H1 (cell line): ENCODE results near the gene CYGB. TPM values are rescaled to one million over a fixed set of nuclear protein-coding genes. Genes with fewer than 3 reads are reported as not detected.
A peak's percentile ranks its signal among the peaks of the same experiment; 100 is the strongest.

Source experiments
- CTCF ChIA-PET: fragments of 300-600 bp; sonication (Branson Sonifier 250); formaldehyde crosslinking; loops from one replicate; lab custom pipeline; 2021; ENCODE audit not compliant: partially characterized antibody; lab: Charles Lee
- POLR2A ChIA-PET: fragments of 300-600 bp; sonication (Branson Sonifier 250); formaldehyde crosslinking; loops from one replicate; lab custom pipeline; 2021; ENCODE audit warnings: inconsistent platforms; ENCODE audit not compliant: partially characterized antibody; lab: Charles Lee
- DNase-seq, 2 experiments: peaks; one replicate each; pipeline versions ENCODE4 v3.0.0 to v3.0.0-alpha.2; 2010 to 2022; ENCODE audit warnings: low spot score in 2 of 2, low read depth in 1 of 2, mixed read lengths in 1 of 2
- FAIRE-seq: peaks from 2 replicates; lab custom pipeline; 2011; peaks lifted over from hg19 to GRCh38; lab: Jason Lieb, UNC
- H2AFZ ChIP-seq: 2 replicates; pipeline ENCODE4 v1.8.1; 2012; ENCODE audit warnings: low read length, inconsistent platforms
- H2AK5ac ChIP-seq: 2 replicates; pipeline ENCODE4 v1.6.1; 2013; ENCODE audit warnings: low read depth, low read length
- H2BK120ac ChIP-seq: replicated peaks from 2 replicates; pipeline ENCODE3; 2013; ENCODE audit warnings: low read depth, low read length, inconsistent platforms
- H2BK12ac ChIP-seq: 2 replicates; pipeline ENCODE4 v1.6.1; 2013; ENCODE audit warnings: low read depth, low read length
- H2BK15ac ChIP-seq: 2 replicates; pipeline ENCODE4 v1.6.1; 2013; ENCODE audit warnings: low read length
- H2BK20ac ChIP-seq: 2 replicates; pipeline ENCODE4 v1.6.1; 2013; ENCODE audit warnings: low read length
- H2BK5ac ChIP-seq: 2 replicates; pipeline ENCODE4 v1.6.1; 2013; ENCODE audit warnings: low read depth, low read length
- H3K14ac ChIP-seq: 2 replicates; pipeline ENCODE4 v1.6.1; 2013; ENCODE audit warnings: inconsistent platforms; ENCODE audit not compliant: insufficient read length
- H3K18ac ChIP-seq: 2 replicates; pipeline ENCODE4 v1.6.1; 2013; ENCODE audit warnings: low read length; ENCODE audit errors: extremely low read depth
- H3K23ac ChIP-seq: 2 replicates; pipeline ENCODE4 v1.6.1; 2013; ENCODE audit warnings: inconsistent platforms; ENCODE audit not compliant: insufficient read length
- H3K23me2 ChIP-seq: 2 replicates; pipeline ENCODE4 v1.6.1; 2013; ENCODE audit warnings: low read depth, low read length
- H3K27ac ChIP-seq: 2 replicates; pipeline ENCODE4 v1.6.1; 2011; ENCODE audit warnings: low read depth, low read length, inconsistent platforms
- H3K27me3 ChIP-seq, 4 experiments: replicated peaks in 1 of 4; 1 replicate in 1 of 4; 2 replicates in 3 of 4; pipeline versions ENCODE4 v1.6.1 to v1.8.1; 2011 to 2013; ENCODE audit warnings: low read length in 3 of 4, mild to moderate bottlenecking in 3 of 4, inconsistent platforms in 2 of 4, mixed read lengths in 2 of 4, moderate library complexity in 1 of 4; ENCODE audit not compliant: control insufficient read depth in 3 of 4, insufficient read depth in 3 of 4; ENCODE audit errors: extremely low read depth in 1 of 4
- H3K36me3 ChIP-seq, 4 experiments: 2 replicates each; pipeline versions ENCODE4 v1.6.1 to v1.8.1; 2011 to 2013; ENCODE audit warnings: mild to moderate bottlenecking in 4 of 4, low read length in 3 of 4, moderate library complexity in 2 of 4, control low read depth in 1 of 4, inconsistent platforms in 1 of 4; ENCODE audit not compliant: insufficient read depth in 4 of 4, control insufficient read depth in 2 of 4
- H3K4ac ChIP-seq: replicated peaks from 2 replicates; pipeline ENCODE3; 2013; ENCODE audit warnings: low read length, low read depth, mixed read lengths, inconsistent platforms; ENCODE audit not compliant: insufficient read length
- H3K4me1 ChIP-seq, 4 experiments: replicated peaks in 1 of 4; 1 replicate in 1 of 4; 2 replicates in 3 of 4; pipeline versions ENCODE4 v1.6.1 to v1.8.1; 2011 to 2013; ENCODE audit warnings: low read length in 3 of 4, inconsistent platforms in 2 of 4, mixed read lengths in 1 of 4; ENCODE audit not compliant: insufficient read depth in 4 of 4, control insufficient read depth in 3 of 4
- H3K4me2 ChIP-seq, 2 experiments: 2 replicates each; pipeline versions ENCODE4 v1.6.1 to v1.8.1; 2011 to 2013; ENCODE audit warnings: low read depth in 2 of 2, low read length in 2 of 2, control low read depth in 1 of 2, inconsistent platforms in 1 of 2, mild to moderate bottlenecking in 1 of 2; ENCODE audit not compliant: insufficient read depth in 1 of 2
- H3K4me3 ChIP-seq, 4 experiments: fragments of 200-600, 300-600 bp in 1 of 4; sonication (generic), shearing (Covaris generic), sonication (Bioruptor Twin) in 1 of 4; 2 replicates each; pipeline versions ENCODE4 v1.5.1 to v1.8.1; 2011 to 2016; ENCODE audit warnings: low read length in 4 of 4, low read depth in 3 of 4, control low read depth in 2 of 4, inconsistent platforms in 2 of 4, mild to moderate bottlenecking in 2 of 4, mixed read lengths in 1 of 4, moderate library complexity in 1 of 4; ENCODE audit not compliant: insufficient read depth in 2 of 4; ENCODE audit errors: extremely low read depth in 1 of 4
- H3K56ac ChIP-seq: replicated peaks from 2 replicates; pipeline ENCODE3; 2013; ENCODE audit warnings: low read depth, mild to moderate bottlenecking, mixed read lengths, low read length, inconsistent platforms; ENCODE audit not compliant: insufficient read length
- H3K79me1 ChIP-seq: 2 replicates; pipeline ENCODE4 v1.6.1; 2013; ENCODE audit warnings: low read depth, low read length, control low read depth
- H3K79me2 ChIP-seq, 2 experiments: 2 replicates each; pipeline versions ENCODE4 v1.6.1 to v1.8.1; 2012 to 2013; ENCODE audit warnings: low read length in 2 of 2, mild to moderate bottlenecking in 2 of 2, inconsistent platforms in 1 of 2; ENCODE audit not compliant: insufficient read depth in 2 of 2, control insufficient read depth in 1 of 2
- H3K9ac ChIP-seq, 4 experiments: replicated peaks in 1 of 4; 1 replicate in 1 of 4; 2 replicates in 3 of 4; pipeline versions ENCODE4 v1.6.1 to v1.8.1; 2011 to 2013; ENCODE audit warnings: low read depth in 3 of 4, low read length in 3 of 4, control low read depth in 2 of 4, mild to moderate bottlenecking in 2 of 4, moderate library complexity in 2 of 4, inconsistent platforms in 1 of 4; ENCODE audit errors: extremely low read depth in 1 of 4
- H3K9me3 ChIP-seq, 2 experiments: 2 replicates each; pipeline versions ENCODE4 v1.6.1 to v1.8.1; 2012 to 2013; ENCODE audit warnings: mild to moderate bottlenecking in 2 of 2, moderate library complexity in 2 of 2, control low read depth in 1 of 2, inconsistent platforms in 1 of 2, low read depth in 1 of 2, low read length in 1 of 2, mixed read lengths in 1 of 2; ENCODE audit not compliant: insufficient read depth in 2 of 2
- H4K20me1 ChIP-seq, 2 experiments: replicated peaks in 1 of 2; 2 replicates each; pipeline versions ENCODE3 to v1.8.1; 2011 to 2013; ENCODE audit warnings: inconsistent platforms in 2 of 2, low read length in 2 of 2, mild to moderate bottlenecking in 1 of 2; ENCODE audit not compliant: insufficient read depth in 2 of 2, control insufficient read depth in 1 of 2
- H4K5ac ChIP-seq: 2 replicates; pipeline ENCODE4 v1.6.1; 2013; ENCODE audit warnings: low read length, low read depth, mixed read lengths, inconsistent platforms; ENCODE audit not compliant: insufficient read length
- H4K8ac ChIP-seq: 2 replicates; pipeline ENCODE4 v1.8.0; 2013; ENCODE audit warnings: mild to moderate bottlenecking, moderate library complexity, low read length, inconsistent platforms; ENCODE audit not compliant: insufficient read depth; ENCODE audit errors: extremely low read depth
- H4K91ac ChIP-seq: replicated peaks from 2 replicates; pipeline ENCODE3; 2013; ENCODE audit warnings: low read length, mixed read lengths, inconsistent platforms; ENCODE audit not compliant: insufficient read length
- CEBPB ChIP-seq: IDR thresholded peaks from 2 replicates; pipeline ENCODE4 v1.6.1; 2012; ENCODE audit warnings: low read depth, low read length
- EP300 ChIP-seq, 2 experiments: IDR thresholded peaks; 1 replicate in 1 of 2; 2 replicates in 1 of 2; pipeline ENCODE4 v1.6.1; 2011 to 2012; ENCODE audit warnings: low read depth in 2 of 2, low read length in 2 of 2, mild to moderate bottlenecking in 2 of 2, borderline replicate concordance in 1 of 2, inconsistent platforms in 1 of 2, moderate library complexity in 1 of 2
- EZH2 ChIP-seq: fragments of 200-600 bp; sonication (generic); IDR thresholded peaks from 2 replicates; pipeline ENCODE4 v1.7.1; 2012; ENCODE audit warnings: low read depth, mild to moderate bottlenecking, moderate library complexity, low read length, inconsistent platforms; ENCODE audit not compliant: severe bottlenecking
- JUND ChIP-seq: IDR thresholded peaks from 2 replicates; pipeline ENCODE4 v1.6.1; 2011; ENCODE audit warnings: mild to moderate bottlenecking, improper control_type of control experiment, low read length
- SAP30 ChIP-seq: fragments of 300-600 bp; sonication (generic); IDR thresholded peaks from 2 replicates; pipeline ENCODE4 v1.7.1; 2012; ENCODE audit warnings: low read length, moderate library complexity, mild to moderate bottlenecking, inconsistent platforms; ENCODE audit not compliant: insufficient read depth, insufficient replicate concordance
- SIRT6 ChIP-seq: IDR thresholded peaks from one replicate; pipeline ENCODE4 v1.7.1; 2012; ENCODE audit warnings: low read length, inconsistent platforms
- SP2 ChIP-seq: IDR thresholded peaks from 2 replicates; pipeline ENCODE4 v1.6.1; 2012; ENCODE audit warnings: mild to moderate bottlenecking, low read length, inconsistent platforms
- TAF1 ChIP-seq: IDR thresholded peaks from 2 replicates; pipeline ENCODE4 v1.6.1; 2011; ENCODE audit warnings: mild to moderate bottlenecking, low read depth, low read length
- TBP ChIP-seq: IDR thresholded peaks from 2 replicates; pipeline ENCODE4 v1.6.1; 2011; ENCODE audit warnings: low read depth, low read length, improper control_type of control experiment
- whole genome bisulfite sequencing, 2 experiments: shearing (Covaris generic) in 1 of 2; methylation state at CpG; one replicate each; pipeline versions ENCODE4 v1.1.6 to v1.1.7; 2013 to 2015; ENCODE audit warnings: low lambda C conversion rate in 2 of 2, mixed read lengths in 2 of 2, inconsistent platforms in 1 of 2, low coverage in 1 of 2, missing lambda C conversion rate in 1 of 2; ENCODE audit not compliant: insufficient replicate concordance in 2 of 2, insufficient coverage in 1 of 2, insufficient read length in 1 of 2; ENCODE audit errors: extremely low coverage in 1 of 2, missing lambda C conversion rate in 1 of 2; 5-methylcytosine and 5-hydroxymethylcytosine counted together
- polyA plus RNA-seq, 7 experiments: library from polyadenylated mRNA; depleted of rRNA in 3 of 7; stranded (reverse) in 5 of 7; unstranded in 2 of 7; fragments of >200 nt in 5 of 7; fragments of 200-250 nt in 2 of 7; gene quantifications; 1 replicate in 5 of 7; 2 replicates in 1 of 7; 4 replicates in 1 of 7; pipeline versions ENCODE4 v1.2.1 to v1.2.3, GENCODE V29; 2011 to 2013; ENCODE audit warnings: missing spikeins in 2 of 7, mixed read lengths in 2 of 7
- total RNA-seq: library from RNA; stranded (reverse); fragmentation: NEBNext Ultra II Directional; extraction: Animal tissue kit (Norgen Biotek cat#: 25700); gene quantifications from 2 replicates; pipeline ENCODE4 v1.2.1, GENCODE V29; 2021

Gene CYGB
- total and polyA plus RNA-seq, 2 of the 8 experiments (the other 6 are each of a cell fraction or from before 2014, with no cell fraction given), result 2.7 to 3.7 TPM

DNA sequence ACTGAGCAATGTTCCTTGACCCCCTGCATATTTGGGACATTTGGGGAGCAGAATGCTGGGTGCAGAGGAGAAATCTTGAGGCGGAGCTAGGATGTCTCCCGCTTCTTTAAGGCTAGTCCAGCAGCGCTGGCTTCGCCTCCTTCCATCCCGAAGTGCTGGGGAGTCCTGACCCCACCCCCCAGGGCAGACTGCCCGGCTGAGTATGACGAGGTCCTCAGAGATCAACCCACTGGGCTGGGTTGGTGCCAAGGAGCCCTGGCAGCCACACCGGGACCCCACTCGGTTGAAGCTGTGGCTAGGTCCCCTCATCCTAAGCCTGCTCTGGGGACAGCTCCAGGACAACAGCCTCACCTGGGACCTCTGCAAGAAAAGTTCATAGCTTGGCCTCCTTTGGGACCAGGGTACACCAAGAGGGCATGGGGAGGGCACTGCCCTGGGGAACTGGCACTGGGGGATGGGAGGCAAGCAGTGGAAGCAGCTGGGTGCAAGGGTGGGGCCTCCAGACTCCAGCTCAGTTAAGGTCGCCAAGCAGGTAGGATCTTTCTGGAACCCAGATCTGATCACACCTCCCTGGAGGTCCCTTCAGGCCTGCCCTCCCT lies 47.3 kb downstream of the CYGB start:
- DNase-seq (no peak), FAIRE-seq (no peak)
- no peak overlapping the region for H3K23ac ChIP-seq
- no peak overlapping the region for H2BK120ac ChIP-seq
- H2BK5ac ChIP-seq, result no peak overlapping the region
- H2AFZ ChIP-seq, result no peak overlapping the region
- H3K4ac ChIP-seq, result no peak overlapping the region
- TF ChIP-seq JUND (no peak), EZH2 (no peak), SAP30 (no peak), EP300 (IDR thresholded peaks at IDR 0.05; ENCODE audit: borderline replicate concordance in 1 of 2, low read depth in 2 of 2, low read length in 2 of 2) (no peak), SIRT6 (no peak), TBP (no peak), CEBPB (no peak), SP2 (no peak), TAF1 (no peak)
- H3K14ac ChIP-seq, result no peak overlapping the region
- peaks cover 6 to 8% of the 10 kb centered on the region in 2 experiments for H4K20me1 ChIP-seq
- POLR2A ChIA-PET, result interaction anchor here (1.3 to 1.4 kb wide), 2 partner anchors 12 to 15 kb away, joined by 3 to 4 read pairs; no protein-coding TSS in a partner anchor
- H3K36me3 ChIP-seq, result no peaks in the 10 kb centered on the region
- no peak overlapping the region for H4K8ac ChIP-seq
- H3K79me2 ChIP-seq, result no peaks in the 10 kb centered on the region
- H4K91ac ChIP-seq, result no peak overlapping the region
- no peaks in the 10 kb centered on the region for H3K23me2 ChIP-seq
- 86% methylated on average over 10 of the region's 10 CpGs; no CpG with 5 or more reads in 1 of the 2 experiments for WGBS, 2 experiments
- H2BK12ac ChIP-seq, result no peak overlapping the region
- no peak overlapping the region for H3K4me2 ChIP-seq
- H3K18ac ChIP-seq, result no peak overlapping the region
- no peak overlapping the region for H3K56ac ChIP-seq
- CTCF ChIA-PET, result interaction anchor here (0.6 to 5.9 kb wide), 13 partner anchors 12 to 307 kb away, joined by 3 to 36 read pairs (median 4); partner anchors contain the start of gene AANAT
- no peak overlapping the region for H2AK5ac ChIP-seq
- H4K5ac ChIP-seq, result no peak overlapping the region
- 0 out of 2 replicates have a peak overlapping the region, but pooled peaks have one; percentile 3 for H2BK15ac ChIP-seq
- peaks cover 5 to 17% (median 10%) of the 10 kb centered on the region in 4 experiments for H3K4me1 ChIP-seq
- no peak overlapping the region for H3K27ac ChIP-seq
- H3K9ac ChIP-seq, result no peak overlapping the region
- H3K9me3 ChIP-seq, result no peaks in the 10 kb centered on the region
- H3K79me1 ChIP-seq, result no peaks in the 10 kb centered on the region
- no peak overlapping the region for H2BK20ac ChIP-seq
- H3K4me3 ChIP-seq, result no peak overlapping the region
- H3K27me3 ChIP-seq, result no peaks in the 10 kb centered on the region
